NCI-H446 treated with DMSO at 0.1 percent for 48 hours (cell line): Measurements from ENCODE around the gene OGFOD3.
"Not testable (repeated sequence)": the region's sequence is repeated elsewhere in the genome, so short reads cannot be mapped to it uniquely, and the experiment has no call there.

Experiments
- DNase-seq: peaks from one replicate; lab custom pipeline; 2025; lab: John Stamatoyannopoulos, UW

OGFOD3 gene, protein sequence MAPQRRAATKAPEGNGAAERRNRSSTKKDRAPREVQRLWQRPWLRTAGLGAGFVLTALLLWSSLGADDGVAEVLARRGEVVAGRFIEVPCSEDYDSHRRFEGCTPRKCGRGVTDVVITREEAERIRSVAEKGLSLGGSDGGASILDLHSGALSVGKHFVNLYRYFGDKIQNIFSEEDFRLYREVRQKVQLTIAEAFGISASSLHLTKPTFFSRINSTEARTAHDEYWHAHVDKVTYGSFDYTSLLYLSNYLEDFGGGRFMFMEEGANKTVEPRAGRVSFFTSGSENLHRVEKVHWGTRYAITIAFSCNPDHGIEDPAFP

GRCh38 chr17:82418001-82418986 is at the start of gene OGFOD3, which contains the start of gene HEXD:
Gene OGFOD3 (minus strand): TSS chr17:82418586. CDS start chr17:82418485, 101 bp downstream.
Gene HEXD (plus strand): TSS chr17:82418347. CDS start chr17:82419800, 1,453 bp downstream.
- DNase-seq: peak; percentile 59

- DNase-seq: no peak
Measured at GRCh38 chr17:82465023-82465603, 46.7 kb upstream of the OGFOD3 start.

DNA sequence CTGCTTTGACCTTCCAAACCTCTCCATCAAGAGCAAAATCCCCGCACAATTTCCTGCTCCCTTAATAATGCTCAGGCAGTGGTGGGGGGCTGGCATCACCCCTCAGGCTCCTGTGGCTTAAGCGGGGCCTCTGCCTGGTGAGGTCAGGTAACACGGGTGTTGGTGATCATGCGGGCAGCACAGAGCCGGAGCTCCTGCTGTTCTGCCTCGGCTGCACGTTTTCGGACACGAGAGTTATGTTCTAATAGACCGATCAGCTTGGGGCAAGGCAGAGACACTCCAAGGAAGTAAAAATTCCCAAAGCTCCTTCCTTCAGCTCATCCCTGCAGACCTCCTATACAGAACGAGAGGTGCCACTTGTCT is 46.2 kb upstream of the OGFOD3 start:
- DNase-seq: no peak

GRCh38 chr17:82463925-82464566 is 45.7 kb upstream of the OGFOD3 start:
- DNase-seq: no peak

DNA sequence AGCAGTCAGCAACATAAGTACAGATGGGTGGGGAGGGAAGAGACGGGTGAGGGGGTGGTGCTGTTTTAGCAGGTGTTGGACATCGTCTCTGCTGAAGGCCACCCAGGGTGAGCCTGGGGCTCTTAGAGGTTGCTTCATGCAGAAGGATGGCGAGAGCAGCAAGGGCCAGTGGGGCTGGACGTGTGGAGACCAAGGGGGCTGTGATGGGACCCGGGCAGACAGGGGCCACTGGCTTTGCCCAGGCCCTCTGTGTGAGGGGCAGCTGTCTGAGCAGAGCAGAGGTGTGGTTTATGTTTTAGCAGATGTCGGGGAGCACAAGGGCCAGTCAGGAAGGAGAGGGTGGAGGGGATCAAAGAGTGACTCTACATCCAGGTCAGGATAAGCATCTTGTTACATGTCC is 45.0 kb upstream of the OGFOD3 start:
- no peak for DNase-seq

DNA sequence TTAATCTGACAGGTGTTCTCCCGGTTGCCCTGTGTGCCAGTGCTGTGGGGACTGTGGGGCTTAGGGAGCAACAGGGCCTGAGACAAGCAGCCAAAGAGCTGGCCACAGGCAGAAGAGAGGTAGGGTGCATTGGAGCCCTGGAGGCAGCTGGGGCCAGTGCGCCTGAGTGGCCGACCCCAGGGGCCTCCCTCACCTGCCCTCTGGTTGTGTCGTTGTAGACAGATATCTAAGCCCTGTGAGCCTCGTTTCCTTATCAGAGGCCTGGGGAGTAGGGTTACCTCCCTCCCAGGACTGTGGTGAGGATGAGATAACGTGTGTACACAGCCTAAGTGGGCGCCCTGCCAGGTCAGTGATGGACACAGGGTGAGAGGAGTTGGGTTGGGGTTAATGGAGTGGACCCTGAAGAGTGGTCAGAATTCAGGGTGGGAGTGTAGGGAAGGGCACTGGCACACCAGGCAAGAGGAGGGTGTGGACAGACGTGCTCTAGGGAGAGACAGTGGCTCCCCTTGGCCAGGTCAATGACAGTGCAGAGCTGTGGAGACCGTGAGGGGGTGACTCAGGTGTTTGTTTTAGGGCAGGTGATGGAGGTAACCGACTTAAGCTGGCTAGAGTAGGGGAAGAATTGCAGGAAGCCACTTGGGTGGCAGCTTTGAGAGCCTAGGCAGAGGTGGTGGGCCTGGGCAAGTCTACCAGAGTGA is 43.6 kb upstream of the OGFOD3 start:
- no peak for DNase-seq

GRCh38 chr17:82459936-82460335 is 41.5 kb upstream of the OGFOD3 start:
- DNase-seq: not testable (repeated sequence)

DNA sequence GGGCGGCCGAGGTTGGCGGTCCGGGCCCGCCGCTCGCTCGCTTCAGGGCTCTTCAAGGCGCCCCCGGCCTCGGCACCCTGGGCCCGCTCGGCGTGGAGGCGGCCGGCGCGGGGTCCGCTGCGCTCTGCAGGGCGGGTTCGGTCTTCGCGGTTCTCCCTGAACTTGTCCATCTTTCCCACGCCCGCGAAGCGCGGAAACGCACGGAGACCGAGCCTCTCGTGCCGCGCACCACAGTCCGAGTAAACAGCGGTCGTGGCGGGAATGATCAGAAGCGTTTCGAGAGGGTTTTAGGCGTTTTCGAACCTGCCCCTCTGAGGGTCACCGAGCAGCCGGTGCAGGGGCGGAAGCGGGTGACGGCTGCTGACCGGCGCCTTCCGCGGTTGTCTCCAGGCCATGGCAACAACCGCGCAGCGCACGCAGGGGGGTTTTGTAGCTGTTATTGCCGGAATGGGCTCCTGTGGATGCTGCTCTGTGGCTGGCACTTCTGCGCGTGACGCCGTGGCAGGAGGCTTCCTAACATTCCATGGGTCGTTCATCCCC is 40.6 kb upstream of the OGFOD3 start:
- no peak for DNase-seq

GRCh38 chr17:82458179-82458884 is 39.9 kb upstream of the OGFOD3 start, which contains the start of gene NARF:
Gene NARF (plus strand): TSS chr17:82458741. CDS start chr17:82458804, 63 bp downstream.
- DNase-seq: peak; percentile 99

- DNase-seq: no peak
Measured at GRCh38 chr17:82457929-82458178, 39.5 kb upstream of the OGFOD3 start.

DNA sequence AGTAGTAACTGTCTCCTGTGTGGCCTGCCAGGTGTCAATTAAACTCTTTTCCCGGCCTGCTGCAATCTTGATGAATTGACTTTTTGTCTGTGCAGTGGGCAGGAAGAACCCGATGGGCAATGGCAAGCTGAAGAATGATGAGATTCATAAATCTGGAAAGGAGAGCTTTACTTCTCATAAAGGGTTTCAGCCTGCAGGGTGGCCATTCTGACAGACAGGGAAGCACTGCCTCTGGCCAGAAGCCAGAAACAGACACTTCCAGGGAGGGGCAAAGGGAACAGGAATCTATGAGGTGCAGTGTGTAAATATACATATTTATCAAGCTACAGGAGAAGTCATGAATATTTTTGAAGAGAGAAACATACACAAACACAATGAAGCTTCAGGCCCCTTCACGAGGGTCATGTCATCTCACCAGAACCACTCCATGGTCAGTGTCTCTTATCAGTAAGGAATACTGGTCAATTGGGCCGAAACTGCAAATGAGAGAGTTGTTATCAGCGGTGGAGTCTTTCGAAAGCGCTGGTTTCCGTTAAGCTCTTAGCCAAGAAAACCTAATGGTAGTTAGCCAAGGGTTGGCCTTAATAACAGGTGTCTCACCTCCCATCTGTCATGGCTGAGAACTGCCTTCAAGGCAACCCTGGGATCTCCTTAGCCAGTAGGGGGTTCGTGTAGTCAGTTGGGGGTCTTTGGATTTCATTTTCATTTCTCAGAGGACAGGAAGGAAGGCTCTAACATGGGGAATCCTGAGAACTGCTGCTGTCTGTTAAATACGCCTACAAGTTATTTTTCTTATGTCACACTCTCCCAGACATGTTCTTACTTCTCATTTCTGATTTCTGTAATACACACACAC is 38.9 kb upstream of the OGFOD3 start:
- no peak for DNase-seq

DNA sequence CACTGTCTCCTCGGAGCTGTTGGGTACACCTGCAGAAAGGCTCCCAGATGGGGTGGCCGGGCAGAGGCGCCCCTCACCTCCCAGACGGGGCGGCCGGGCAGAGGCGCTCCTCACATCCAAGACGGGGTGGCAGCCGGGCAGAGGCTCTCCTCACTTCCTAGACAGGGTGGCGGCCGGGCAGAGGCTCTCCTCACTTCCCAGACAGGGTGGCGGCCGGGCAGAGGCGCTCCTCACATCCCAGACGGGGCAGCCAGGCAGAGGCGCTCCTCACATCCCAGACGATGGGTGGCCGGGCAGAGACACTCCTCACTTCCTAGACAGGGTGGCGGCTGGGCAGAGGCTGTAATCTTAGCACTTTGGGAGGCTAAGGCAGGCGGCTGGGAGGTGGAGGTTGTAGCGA is 35.3 kb upstream of the OGFOD3 start:
- not testable (repeated sequence) for DNase-seq

- not testable (repeated sequence) for DNase-seq
Measured at GRCh38 chr17:82453151-82453550, 34.8 kb upstream of the OGFOD3 start.

- no peak for DNase-seq
Measured at GRCh38 chr17:82452162-82452561, 33.8 kb upstream of the OGFOD3 start.

DNA sequence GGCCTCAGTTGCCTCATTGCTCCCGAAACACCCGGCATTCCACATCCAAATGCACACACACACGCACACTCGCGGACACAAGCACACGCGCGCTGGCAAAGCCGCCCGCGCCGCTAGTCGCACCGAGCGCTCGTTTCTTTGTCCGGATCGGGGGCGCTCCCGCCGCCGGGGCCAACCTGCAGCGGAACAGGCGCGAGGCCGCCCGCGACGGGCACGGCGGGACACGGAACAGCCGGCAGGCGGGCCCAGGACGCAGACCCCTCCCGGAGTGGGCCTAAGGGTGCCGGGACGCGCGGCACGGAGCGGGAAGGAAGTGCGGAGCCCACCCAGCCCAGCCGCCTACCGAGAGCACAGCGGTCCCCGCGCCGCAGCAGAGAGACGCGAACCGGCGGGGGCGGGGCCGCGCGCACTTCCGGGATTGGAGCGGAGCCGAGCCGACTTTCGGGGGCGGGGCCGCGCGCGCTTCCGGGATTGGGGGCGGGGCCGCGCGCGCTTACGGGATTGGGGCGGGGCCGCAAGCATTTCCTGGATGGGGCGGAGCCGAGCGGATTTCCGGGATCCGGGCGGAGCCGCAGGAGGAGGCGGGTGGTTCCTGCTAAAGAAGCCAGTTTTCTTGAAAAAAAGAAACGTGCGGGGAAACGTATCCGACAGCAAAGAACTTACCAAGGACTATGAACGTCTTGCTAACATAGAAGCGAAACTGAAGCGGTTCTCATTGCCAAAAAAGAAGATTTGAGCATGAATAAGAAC is 32.1 kb upstream of the OGFOD3 start, which contains the start of gene CYBC1:
Gene CYBC1 (minus strand): TSS at position 396 of the 750 bp plus-strand sequence. CDS start 1,498 bp downstream, outside the sequence.
- peak; percentile 83 for DNase-seq

- no peak for DNase-seq
Measured at GRCh38 chr17:82449883-82450356, 31.5 kb upstream of the OGFOD3 start.

GRCh38 chr17:82449131-82449882 is 30.9 kb upstream of the OGFOD3 start:
- no peak for DNase-seq

DNA sequence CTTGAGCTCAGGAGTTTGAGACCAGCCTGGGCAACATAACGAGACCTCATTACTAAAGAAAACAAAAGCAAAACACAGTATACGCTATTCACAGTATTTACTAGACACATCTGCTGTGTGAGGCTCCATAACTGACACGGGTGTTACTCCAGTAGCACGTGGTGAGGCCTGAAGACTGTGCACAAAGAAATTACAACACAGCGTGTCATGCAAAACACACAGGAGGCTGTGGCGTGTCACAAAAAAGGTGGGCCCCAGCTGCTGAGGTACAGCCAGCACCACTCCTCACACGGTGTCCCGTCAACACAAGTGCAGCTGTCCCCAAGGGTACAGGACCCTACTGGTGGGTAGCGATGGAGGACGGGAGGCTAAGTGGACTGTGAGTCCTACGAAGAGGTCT is 29.5 kb upstream of the OGFOD3 start:
- no peak for DNase-seq
